PC-3 (cell line): ENCODE results near the gene PPP4R1. TPM values are rescaled to one million over a fixed set of nuclear protein-coding genes. Genes with fewer than 3 reads are reported as not detected.

Source experiments
- ATAC-seq: fragments of 200-7000 bp; cut with Tn5 transposase; 2 replicates; pipeline ENCODE4 v1.9.1; 2020; ENCODE audit warnings: mild to moderate bottlenecking, moderate library complexity
- BruUV-seq: library from RNA; stranded (reverse); fragments of 400-500 nt; replicated peaks from 2 replicates; lab custom pipeline; 2021; lab: Mats Ljungman, UMichigan
- CTCF ChIA-PET: fragments of 300-600 bp; sonication (Branson Sonifier 250); formaldehyde crosslinking; loops from one replicate; lab custom pipeline; 2022; ENCODE audit warnings: antibody characterized with exemption; lab: Charles Lee
- POLR2A ChIA-PET: fragments of 300-600 bp; sonication (Branson Sonifier 250); formaldehyde crosslinking; loops from one replicate; lab custom pipeline; 2022; ENCODE audit warnings: antibody characterized with exemption; ENCODE audit not compliant: unreplicated experiment; lab: Charles Lee
- DNase-seq: peaks from one replicate; pipeline ENCODE4 v3.0.0-alpha.2; 2015
- H2AFZ ChIP-seq: fragments of 300-600 bp; sonication (generic); 2 replicates; pipeline ENCODE4 v1.6.0; 2016; ENCODE audit warnings: antibody characterized with exemption, low read length
- H3F3A ChIP-seq: fragments of 300-600 bp; sonication (generic); one replicate; pipeline ENCODE4 v1.6.0; 2017; ENCODE audit warnings: antibody characterized with exemption, low read length, control low read depth, mild to moderate bottlenecking; ENCODE audit not compliant: unreplicated experiment
- H3K27ac ChIP-seq: fragments of 300-600 bp; sonication (generic); 2 replicates; pipeline ENCODE4 v1.5.1; 2016; ENCODE audit warnings: mild to moderate bottlenecking, low read length
- H3K27me3 ChIP-seq: fragments of 300-600 bp; sonication (generic); 2 replicates; pipeline ENCODE4 v1.6.1; 2016; ENCODE audit warnings: low read length, mixed read lengths
- H3K36me3 ChIP-seq: fragments of 300-600 bp; sonication (generic); 2 replicates; pipeline ENCODE4 v1.6.1; 2016; ENCODE audit warnings: low read depth, mixed run types, low read length, mixed read lengths
- H3K4me1 ChIP-seq: fragments of 300-600 bp; sonication (generic); 2 replicates; pipeline ENCODE4 v1.5.1; 2016; ENCODE audit warnings: low read length; ENCODE audit not compliant: insufficient read depth
- H3K4me2 ChIP-seq: fragments of 300-600 bp; sonication (generic); 2 replicates; pipeline ENCODE4 v1.6.0; 2016; ENCODE audit warnings: low read length
- H3K4me3 ChIP-seq: fragments of 300-600 bp; sonication (generic); 2 replicates; pipeline ENCODE4 v1.5.1; 2016; ENCODE audit warnings: mild to moderate bottlenecking, low read length, mixed read lengths
- H3K79me2 ChIP-seq: fragments of 300-600 bp; sonication (generic); 2 replicates; pipeline ENCODE4 v1.6.1; 2017; ENCODE audit warnings: low read length, mixed read lengths
- H3K9ac ChIP-seq: fragments of 300-600 bp; sonication (generic); 2 replicates; pipeline ENCODE4 v1.6.0; 2016; ENCODE audit warnings: mild to moderate bottlenecking, low read length
- H3K9me2 ChIP-seq: fragments of 300-600 bp; sonication (generic); replicated peaks from 2 replicates; pipeline ENCODE4 v1.6.1; 2016; ENCODE audit warnings: mixed run types, low read length, mixed read lengths
- H3K9me3 ChIP-seq: fragments of 300-600 bp; sonication (generic); 2 replicates; pipeline ENCODE4 v1.6.1; 2016; ENCODE audit warnings: low read length, mixed read lengths
- H4K20me1 ChIP-seq: fragments of 300-600 bp; sonication (generic); 2 replicates; pipeline ENCODE4 v1.6.1; 2016; ENCODE audit warnings: low read length, mixed read lengths
- EZH2 ChIP-seq: fragments of 300-600 bp; sonication (generic); IDR thresholded peaks from one replicate; pipeline ENCODE4 v1.6.1; 2017; ENCODE audit warnings: antibody characterized with exemption, mild to moderate bottlenecking, low read length; ENCODE audit not compliant: unreplicated experiment
- EZH2phosphoT487 ChIP-seq: fragments of 300-600 bp; sonication (generic); IDR thresholded peaks from 2 replicates; pipeline ENCODE4 v1.6.1; 2018; ENCODE audit warnings: mild to moderate bottlenecking, antibody characterized with exemption, low read length, borderline replicate concordance
- intact Hi-C: fragments of 100-400 bp; cut with micrococcal nuclease; formaldehyde crosslinking; loops from 2 replicates; pipeline ENCODE4 v1.9.0; 2023
- total RNA-seq: library from RNA; depleted of rRNA; stranded (reverse); fragments of >200 nt; gene quantifications from 2 replicates; pipeline ENCODE4 v1.2.3, GENCODE V29; 2014
- TF ChIP-seq, protein P1 (sequence below): fragments of 300-600 bp; sonication (generic); conservative IDR thresholded peaks from 2 replicates; pipeline ENCODE4 v1.5.1; 2017; ENCODE audit warnings: antibody characterized with exemption, low read depth, mild to moderate bottlenecking, low read length

The PPP4R1 gene
- total RNA-seq, 1 experiment from 2014 or later, result 154 TPM

DNA sequence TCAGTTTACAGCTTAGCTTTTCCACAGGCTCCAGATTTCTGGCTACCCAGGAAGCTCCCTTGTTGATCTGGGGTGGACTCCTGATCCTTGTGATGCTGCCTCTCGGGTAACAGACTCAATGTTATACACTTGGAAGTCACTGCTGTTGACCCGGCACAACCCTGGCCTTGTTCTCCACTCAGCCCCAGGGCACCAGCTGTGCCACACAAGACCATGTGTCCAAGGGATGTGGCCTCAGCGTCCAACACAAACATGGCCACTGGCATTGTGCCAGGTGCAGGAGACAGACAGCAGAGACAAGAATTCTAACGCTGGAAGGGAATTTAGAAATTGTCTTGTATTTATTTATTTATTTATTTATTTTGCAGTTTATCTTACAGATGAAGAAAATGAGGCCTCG lies 39.0 kb upstream of the PPP4R1 start:
- POLR2A ChIA-PET, result no interaction called here
- CTCF ChIA-PET, result no interaction called here
- H3K27ac ChIP-seq, result peak overlapping the region; percentile 98

DNA sequence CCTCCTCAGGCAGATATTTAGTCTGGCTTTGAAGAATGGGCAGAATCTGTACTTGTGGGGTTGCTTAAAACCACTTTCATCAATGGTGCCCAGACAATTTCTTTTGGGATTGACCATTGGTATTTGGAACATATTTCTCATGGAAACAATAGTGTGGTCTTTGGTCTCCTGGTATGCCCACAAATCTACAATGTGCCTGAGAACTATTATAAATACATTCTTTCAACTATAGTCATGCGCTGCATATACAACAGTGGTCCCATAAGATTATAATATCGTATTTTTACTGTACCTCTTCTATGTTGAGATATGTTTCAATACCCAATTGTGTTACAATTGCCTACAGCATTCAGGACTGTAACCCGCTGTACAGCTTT lies 34.8 kb upstream of the PPP4R1 start:
- H3K9me3 ChIP-seq, result no peaks in the 10 kb centered on the region
- ATAC-seq, result no peak
- H3F3A ChIP-seq, result peaks cover 4% of the 10 kb centered on the region
- no peaks in the 10 kb centered on the region for H3K36me3 ChIP-seq
- H3K27me3 ChIP-seq, result no peaks in the 10 kb centered on the region
- DNase-seq, result no peak
- peak overlapping the region; percentile 84 for H3K27ac ChIP-seq
- peak overlapping the region; percentile 61 for H3K9ac ChIP-seq
- no TSS peak for BruUV-seq
- TF ChIP-seq, protein P1, sequence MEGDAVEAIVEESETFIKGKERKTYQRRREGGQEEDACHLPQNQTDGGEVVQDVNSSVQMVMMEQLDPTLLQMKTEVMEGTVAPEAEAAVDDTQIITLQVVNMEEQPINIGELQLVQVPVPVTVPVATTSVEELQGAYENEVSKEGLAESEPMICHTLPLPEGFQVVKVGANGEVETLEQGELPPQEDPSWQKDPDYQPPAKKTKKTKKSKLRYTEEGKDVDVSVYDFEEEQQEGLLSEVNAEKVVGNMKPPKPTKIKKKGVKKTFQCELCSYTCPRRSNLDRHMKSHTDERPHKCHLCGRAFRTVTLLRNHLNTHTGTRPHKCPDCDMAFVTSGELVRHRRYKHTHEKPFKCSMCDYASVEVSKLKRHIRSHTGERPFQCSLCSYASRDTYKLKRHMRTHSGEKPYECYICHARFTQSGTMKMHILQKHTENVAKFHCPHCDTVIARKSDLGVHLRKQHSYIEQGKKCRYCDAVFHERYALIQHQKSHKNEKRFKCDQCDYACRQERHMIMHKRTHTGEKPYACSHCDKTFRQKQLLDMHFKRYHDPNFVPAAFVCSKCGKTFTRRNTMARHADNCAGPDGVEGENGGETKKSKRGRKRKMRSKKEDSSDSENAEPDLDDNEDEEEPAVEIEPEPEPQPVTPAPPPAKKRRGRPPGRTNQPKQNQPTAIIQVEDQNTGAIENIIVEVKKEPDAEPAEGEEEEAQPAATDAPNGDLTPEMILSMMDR, result no peak
- no peak for TF ChIP-seq EZH2phosphoT487
- TF ChIP-seq EZH2, result no peak
- intact Hi-C loops, result no loop called here
- no peaks in the 10 kb centered on the region for H4K20me1 ChIP-seq
- no peak overlapping the region for H3K4me3 ChIP-seq
- no peaks in the 10 kb centered on the region for H3K79me2 ChIP-seq
- H3K9me2 ChIP-seq, result no peaks in the 10 kb centered on the region
- peaks cover 36% of the 10 kb centered on the region for H3K4me1 ChIP-seq
- ChIA-PET POLR2A (interaction anchor here (0.8 to 1.0 kb wide), 2 partner anchors 9 to 39 kb away, joined by 6 to 7 read pairs; no protein-coding TSS in a partner anchor), CTCF (interaction anchor here (0.6 to 1.4 kb wide), 3 partner anchors 9 to 74 kb away, joined by 4 read pairs; no protein-coding TSS in a partner anchor)
- peak overlapping the region; percentile 43 for H3K4me2 ChIP-seq
- peak overlapping the region; percentile 8; the same call in 1 of the 2 replicates for H2AFZ ChIP-seq

More for the DNA sequence above, 39.0 kb upstream of the PPP4R1 start:
- Histone ChIP-seq H3K4me1 (peaks cover 46% of the 10 kb centered on the region), H3K4me3 (no peak overlapping the region), H3K9me3 (no peaks in the 10 kb centered on the region), H4K20me1 (no peaks in the 10 kb centered on the region), H3F3A (peaks cover 8% of the 10 kb centered on the region), H3K79me2 (no peaks in the 10 kb centered on the region), H3K36me3 (no peaks in the 10 kb centered on the region), H3K27me3 (no peaks in the 10 kb centered on the region), H3K9ac (no peak overlapping the region; the same call in 1 of the 2 replicates), H3K9me2 (no peaks in the 10 kb centered on the region), H3K4me2 (no peak overlapping the region), H2AFZ (no peak overlapping the region)
- ATAC-seq (no peak), DNase-seq (peak; percentile 55)
- no TSS peak for BruUV-seq
- TF ChIP-seq, protein P1, result no peak
- TF ChIP-seq EZH2 (no peak), EZH2phosphoT487 (no peak)
- intact Hi-C loops, result no loop called here
